PC-3 (cell line): Measurements from ENCODE around the gene EXOSC6.
"Not testable (repeated sequence)": the region's sequence is repeated elsewhere in the genome, so short reads cannot be mapped to it uniquely, and the experiment has no call there.

Experiments
- EZH2 ChIP-seq: fragments of 300-600 bp; sonication (generic); IDR thresholded peaks from one replicate; pipeline ENCODE4 v1.6.1; 2017; ENCODE audit warnings: antibody characterized with exemption, mild to moderate bottlenecking, low read length; ENCODE audit not compliant: unreplicated experiment
- EZH2phosphoT487 ChIP-seq: fragments of 300-600 bp; sonication (generic); IDR thresholded peaks from 2 replicates; pipeline ENCODE4 v1.6.1; 2018; ENCODE audit warnings: mild to moderate bottlenecking, antibody characterized with exemption, low read length, borderline replicate concordance
- TF ChIP-seq, protein P1 (sequence below): fragments of 300-600 bp; sonication (generic); conservative IDR thresholded peaks from 2 replicates; pipeline ENCODE4 v1.5.1; 2017; ENCODE audit warnings: antibody characterized with exemption, low read depth, mild to moderate bottlenecking, low read length

DNA sequence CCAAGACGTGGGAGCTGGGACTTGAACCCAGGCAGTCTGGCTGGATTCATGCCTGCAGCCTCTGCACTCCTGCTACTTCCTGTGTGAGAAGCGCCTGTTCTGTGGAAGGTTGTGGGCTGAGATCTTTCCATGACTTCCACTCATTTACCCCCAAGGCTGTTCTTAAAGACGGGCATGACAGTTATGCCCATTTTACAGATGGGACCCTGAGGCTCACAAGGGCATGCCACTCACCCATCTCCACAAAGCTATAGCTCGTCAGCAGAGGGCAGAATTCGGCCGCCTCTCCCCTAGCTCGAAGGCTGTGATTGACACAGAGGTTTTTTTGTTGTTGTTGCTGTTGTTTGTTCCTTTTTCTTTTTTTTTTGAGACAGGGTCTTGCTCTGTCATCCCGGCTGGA lies 51.7 kb downstream of the EXOSC6 start:
- TF ChIP-seq, protein P1, sequence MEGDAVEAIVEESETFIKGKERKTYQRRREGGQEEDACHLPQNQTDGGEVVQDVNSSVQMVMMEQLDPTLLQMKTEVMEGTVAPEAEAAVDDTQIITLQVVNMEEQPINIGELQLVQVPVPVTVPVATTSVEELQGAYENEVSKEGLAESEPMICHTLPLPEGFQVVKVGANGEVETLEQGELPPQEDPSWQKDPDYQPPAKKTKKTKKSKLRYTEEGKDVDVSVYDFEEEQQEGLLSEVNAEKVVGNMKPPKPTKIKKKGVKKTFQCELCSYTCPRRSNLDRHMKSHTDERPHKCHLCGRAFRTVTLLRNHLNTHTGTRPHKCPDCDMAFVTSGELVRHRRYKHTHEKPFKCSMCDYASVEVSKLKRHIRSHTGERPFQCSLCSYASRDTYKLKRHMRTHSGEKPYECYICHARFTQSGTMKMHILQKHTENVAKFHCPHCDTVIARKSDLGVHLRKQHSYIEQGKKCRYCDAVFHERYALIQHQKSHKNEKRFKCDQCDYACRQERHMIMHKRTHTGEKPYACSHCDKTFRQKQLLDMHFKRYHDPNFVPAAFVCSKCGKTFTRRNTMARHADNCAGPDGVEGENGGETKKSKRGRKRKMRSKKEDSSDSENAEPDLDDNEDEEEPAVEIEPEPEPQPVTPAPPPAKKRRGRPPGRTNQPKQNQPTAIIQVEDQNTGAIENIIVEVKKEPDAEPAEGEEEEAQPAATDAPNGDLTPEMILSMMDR = not testable (repeated sequence)
- TF ChIP-seq EZH2phosphoT487, EZH2: not testable (repeated sequence)
